NCI-H748 (cell line): ENCODE results near the gene PPP1R12B.
"Not testable (repeated sequence)": the region's sequence is repeated elsewhere in the genome, so short reads cannot be mapped to it uniquely, and the experiment has no call there.

ENCODE experiments used
- DNase-seq: peaks from one replicate; lab custom pipeline; 2025; ENCODE audit not compliant: unreplicated experiment; lab: John Stamatoyannopoulos, UW

Gene PPP1R12B

DNA sequence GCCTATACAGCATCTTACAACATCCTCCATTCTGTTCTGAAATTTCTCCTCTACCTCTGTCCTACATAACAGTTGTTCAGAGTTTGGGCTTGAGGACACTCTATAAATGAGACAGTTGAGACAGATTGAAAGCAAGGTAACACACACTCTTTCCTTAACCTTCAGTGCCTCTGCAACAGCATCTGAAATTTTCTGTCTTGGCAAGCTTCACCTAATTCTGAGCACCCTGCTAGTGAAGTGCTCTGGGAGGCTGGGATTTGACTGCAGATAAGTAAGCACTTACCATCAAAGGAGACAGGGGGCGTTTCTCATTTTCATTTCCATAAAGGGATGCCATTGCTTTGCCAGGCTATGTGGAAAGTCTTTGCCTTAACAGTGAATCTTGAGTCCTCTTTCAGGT is 53.3 kb downstream of the PPP1R12B start:
- DNase-seq: not testable (repeated sequence)

DNA sequence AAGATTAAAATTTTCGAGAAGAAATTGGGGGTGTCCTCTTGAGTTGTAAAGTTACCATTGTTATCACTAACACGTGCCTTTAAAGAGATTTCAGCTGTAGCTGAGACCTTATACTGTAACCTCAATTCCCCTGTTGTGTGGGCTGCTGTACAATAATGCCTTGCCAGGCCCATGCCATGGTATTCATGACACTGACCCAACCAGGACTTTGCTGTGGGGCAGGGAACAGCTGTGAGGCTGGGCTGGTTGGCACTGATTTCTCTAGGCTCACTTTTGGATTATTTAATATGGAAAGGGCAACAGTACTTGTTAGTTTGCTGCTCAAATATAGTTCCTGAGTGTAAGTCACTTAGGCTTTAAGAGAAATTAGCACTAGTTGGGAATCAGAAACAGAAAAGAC is 54.9 kb downstream of the PPP1R12B start:
- not testable (repeated sequence) for DNase-seq

DNA sequence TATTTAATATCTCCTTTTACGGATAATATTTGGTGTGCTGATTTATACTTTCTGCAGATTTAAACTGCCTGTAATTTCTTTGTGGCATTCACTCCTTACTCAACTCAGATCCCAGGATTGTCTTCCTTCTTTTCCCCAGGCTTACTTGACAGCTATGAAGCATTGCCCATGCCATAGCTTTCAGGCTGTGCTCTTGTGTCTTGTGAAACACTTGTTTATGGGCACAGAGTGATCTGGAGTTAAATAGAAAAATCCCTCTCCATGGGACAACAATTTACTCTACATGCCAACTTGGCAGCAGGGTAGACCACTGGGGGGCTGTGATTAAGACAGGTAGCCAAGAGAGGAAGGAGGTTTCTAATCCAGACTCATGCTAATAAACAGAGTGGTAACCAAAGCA is 57.4 kb downstream of the PPP1R12B start:
- no peak for DNase-seq

DNA sequence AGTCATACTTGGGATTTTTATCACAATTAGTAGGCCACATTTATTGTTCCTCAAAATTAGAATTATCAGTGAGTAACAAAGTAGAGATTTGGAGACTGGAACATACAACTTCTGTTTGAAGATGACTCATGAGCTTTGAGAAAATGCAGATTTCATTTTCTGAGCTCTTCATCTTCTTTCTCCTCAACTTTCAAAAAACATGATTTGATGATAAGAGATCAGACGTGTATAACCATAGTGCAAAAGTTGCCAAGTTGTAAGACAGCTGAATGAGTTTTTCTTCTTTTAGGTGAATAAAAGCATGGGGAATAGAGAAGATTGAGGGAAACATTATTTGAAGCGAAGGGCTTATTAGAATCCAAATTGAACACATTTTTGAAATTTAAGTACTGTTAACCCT is 58.4 kb downstream of the PPP1R12B start:
- not testable (repeated sequence) for DNase-seq

DNA sequence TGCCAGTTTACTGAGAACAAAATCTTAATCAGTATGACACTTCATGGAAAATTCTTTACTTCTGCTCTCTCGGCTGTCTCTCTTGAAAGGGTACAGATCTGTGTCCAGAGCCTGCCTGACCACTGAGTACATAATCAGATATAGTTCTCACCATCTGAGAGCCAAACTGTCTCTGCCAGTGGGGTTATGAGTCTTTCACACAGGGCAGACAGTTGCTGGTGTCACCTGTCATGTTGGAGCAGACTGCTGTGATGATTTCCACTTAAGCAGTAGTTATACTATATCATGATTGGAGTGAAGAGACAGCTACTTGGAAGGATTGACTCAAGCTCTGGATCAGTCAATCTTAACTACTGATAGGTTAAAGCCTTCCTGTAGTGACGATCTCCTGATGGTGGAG is 58.9 kb downstream of the PPP1R12B start:
- not testable (repeated sequence) for DNase-seq

DNA sequence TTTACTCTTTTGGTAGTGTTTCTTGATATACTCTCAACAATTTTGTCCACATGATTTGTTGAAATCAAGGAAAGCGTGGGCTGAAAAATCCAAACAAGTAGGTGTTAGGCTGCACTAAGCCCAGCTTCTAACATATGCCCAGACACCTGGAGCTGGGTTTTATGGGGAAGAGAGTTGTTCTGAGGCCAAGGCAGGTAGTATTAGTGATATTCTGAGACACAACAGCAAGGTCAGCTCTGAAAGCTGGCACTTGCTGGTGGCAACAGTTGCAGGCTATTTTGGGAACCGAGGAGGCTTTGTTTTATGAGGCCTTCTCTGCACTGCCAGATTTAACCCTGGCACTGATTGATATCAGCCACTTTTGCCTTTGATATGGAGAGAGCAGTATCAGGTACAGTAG is 61.8 kb downstream of the PPP1R12B start:
- not testable (repeated sequence) for DNase-seq

DNA sequence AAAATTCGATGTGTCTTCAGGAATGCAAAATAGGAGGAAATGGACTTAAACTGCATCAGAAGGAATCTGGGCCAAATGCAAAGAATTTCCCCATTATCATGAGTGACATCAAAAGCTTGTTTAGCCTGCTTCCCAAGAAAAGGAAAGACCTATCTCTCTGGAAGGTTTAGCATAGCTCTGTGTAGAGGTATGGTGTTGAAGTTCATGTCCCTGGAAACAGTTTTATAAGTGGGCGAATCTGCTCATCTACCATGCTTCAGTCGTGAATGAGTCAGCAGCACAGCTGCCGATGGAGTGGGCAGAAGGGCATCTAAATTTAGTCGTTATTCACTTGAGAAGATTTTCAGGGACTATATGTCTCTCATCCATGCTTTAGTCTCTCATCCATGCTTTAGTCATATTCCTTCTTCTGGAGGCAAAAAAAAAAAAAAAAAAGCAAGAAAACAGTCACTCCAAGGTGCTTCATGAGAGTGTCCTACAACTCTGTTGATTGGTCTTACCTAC is 62.4 kb downstream of the PPP1R12B start:
- DNase-seq: not testable (repeated sequence)

DNA sequence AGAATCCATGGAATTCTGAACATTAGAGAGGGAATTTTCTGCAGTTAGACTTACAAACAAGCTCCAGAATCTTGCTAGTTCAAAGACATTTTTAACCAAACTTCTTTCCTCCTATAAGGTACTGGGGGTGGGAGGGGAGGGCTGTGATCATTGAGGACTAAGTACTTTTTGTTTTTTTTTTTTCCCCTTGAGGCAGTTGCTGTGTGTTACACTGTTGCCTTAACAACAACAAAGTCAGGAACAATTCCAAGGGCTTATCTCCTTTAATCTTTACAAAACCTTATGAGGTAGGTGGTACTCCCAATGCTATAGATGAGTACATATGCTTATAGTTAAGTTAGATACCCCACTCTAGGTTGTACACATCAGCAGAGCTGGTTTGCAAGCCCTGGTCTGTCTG is 62.9 kb downstream of the PPP1R12B start:
- no peak for DNase-seq

DNA sequence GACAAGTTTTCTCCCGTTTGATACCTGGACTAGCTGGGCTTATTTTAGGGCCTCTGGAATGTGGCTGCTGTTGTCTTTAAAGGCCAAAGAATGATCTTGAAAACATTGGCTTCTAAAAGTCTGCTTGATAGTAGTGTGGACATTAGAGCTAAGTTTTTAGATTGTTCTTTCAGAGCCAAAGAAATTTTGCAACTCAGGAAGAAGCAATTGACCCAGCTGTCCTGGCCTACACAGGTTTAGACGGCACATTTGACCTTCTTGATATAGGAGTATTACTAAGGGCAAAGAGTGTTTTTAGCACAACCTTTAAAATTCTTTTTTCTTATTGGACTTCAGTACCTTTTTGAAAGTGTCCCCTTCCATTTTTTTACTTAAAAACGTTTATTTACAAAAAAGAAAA is 63.9 kb downstream of the PPP1R12B start:
- not testable (repeated sequence) for DNase-seq

DNA sequence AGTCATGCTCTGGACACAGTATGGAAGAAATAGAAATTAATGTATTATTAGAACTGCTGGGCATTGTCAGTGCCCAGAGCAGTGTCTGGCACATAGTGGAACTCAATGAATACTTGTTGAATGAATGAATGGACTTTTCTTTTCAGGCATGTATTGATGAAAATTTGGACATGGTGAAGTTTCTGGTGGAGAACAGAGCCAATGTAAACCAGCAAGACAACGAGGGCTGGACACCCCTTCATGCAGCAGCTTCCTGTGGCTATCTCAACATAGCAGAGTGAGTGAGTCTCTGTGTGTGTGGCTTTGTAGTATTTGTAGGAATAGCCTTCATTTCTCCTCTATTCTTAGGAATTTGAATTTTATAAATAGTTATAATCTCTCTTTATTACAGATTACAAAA is 68.1 kb downstream of the PPP1R12B start:
- no peak for DNase-seq

DNA sequence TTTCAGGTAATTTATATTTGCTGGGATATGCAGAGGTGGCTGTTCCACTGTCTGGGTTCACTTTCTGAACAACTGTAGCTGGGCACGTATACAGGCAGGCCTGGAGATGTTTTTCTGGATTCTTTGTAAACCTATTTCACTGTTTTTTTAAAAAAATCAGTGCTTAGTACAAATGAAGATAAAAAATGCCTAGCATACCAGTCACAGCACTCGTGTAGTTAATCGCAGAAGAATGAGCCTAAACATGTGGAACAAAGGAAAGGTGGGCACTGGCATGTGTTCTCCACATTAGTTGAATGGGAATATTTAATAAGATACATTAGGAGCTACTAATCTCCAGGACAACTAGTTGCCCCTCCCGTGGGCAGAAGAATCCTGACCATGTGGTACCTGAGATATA is 68.6 kb downstream of the PPP1R12B start:
- not testable (repeated sequence) for DNase-seq

DNA sequence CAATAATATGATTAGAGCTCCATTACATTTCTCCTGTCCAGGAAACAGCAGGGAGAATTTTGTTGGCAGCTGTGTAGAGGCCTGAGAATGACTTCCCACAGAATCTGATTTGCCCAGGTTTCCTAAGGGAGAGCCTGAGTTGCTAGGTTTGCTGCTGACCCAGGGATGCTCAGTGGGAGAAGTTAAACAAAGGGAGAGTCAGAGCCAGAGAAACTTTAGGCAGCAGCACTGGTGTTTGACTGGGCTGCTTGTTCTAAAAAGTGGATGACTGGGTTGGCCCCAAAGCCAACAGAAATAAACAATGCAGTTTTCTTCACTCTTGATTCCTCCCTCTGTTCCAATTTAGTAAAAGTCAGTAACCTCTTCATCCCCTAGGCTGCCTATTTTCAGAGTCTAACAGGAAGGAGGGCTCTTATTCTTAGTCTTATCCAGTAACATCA is 69.3 kb downstream of the PPP1R12B start:
- not testable (repeated sequence) for DNase-seq

DNA sequence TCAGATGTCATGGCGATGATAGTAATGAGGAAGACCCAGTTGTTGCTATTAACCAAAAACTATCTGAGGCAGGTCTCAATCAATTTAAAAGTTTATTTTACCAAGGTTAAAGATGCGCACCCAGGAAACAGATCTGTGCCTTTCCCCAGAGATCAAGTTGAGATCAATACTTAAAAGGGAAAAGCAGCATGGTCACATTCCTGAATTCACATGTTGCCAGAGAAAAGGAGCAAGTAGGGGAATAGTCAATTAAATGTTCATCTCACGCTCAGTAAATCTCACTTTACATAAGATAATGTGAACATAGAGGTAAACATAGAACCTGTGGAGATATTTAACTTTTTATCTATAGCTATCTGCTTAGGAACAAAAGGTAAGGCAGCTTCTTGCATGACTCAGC is 71.2 kb downstream of the PPP1R12B start:
- DNase-seq: not testable (repeated sequence)

DNA sequence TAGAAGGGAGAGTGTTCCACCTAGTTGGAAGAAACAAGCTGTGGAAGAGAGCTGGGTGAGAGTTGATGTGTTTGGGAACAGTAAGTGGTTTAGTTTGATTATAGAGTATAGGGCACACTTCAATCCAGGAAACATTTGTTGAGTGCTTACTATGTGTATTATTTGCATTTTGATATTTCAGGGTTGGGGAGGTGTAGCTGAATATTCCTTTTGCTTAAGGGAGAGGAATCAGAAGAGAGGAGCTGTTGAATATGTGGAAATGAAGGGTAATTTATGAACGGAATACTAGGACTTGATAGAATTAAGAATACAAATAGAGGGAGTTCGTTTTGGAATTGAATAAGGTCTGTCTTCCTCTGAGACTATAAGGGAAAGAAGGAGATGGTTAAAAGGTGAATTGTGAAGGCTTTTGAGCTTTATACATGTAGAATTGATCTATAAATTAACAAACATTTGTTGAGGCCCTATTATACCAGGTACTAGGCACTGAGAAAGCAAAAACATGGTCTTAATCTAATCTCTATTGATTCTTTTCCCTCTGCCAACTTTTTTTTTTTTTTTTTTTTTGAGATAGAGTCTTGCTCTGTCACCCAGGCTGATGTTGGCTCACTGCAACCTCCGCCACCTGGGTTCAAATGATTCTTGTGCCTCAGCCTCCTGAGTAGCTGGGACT is 72.1 kb downstream of the PPP1R12B start:
- DNase-seq: not testable (repeated sequence)

DNA sequence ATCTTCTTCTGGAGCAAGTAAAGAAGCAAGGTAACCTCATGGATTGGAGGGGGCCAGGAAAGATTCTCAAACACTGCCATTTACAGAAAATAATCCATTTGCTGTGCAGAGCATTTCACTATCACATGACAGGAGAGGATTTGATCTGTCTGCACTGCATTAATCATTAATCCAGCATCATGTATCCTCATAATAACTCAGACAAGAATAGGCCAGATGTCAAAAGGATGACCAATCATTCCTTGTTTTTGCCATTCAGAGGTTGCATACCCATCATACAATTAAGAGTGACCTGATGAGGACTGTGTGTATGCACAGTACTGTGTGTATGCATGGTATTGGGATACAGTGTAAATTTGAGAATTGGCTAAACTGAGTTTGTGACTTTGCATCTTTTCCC is 74.2 kb downstream of the PPP1R12B start:
- not testable (repeated sequence) for DNase-seq

DNA sequence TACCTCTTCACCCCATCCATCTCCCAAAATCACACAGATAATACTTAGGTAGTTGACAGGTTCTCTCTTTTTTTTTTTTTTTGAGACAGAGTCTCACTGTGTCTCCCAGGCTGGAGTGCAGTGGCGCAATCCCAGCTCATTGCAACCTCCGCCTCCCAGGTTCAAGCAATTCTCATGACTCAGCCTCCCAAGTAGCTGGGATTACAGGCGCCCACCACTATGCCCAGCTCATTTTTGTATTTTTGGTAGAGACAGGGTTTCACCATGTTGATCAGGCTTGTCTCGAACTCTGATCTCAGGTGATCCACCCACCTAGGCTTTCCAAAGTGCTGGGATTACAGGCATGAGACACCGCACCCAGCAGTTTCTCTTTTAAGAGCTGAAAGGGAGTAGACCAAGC is 75.8 kb downstream of the PPP1R12B start:
- DNase-seq: not testable (repeated sequence)

DNA sequence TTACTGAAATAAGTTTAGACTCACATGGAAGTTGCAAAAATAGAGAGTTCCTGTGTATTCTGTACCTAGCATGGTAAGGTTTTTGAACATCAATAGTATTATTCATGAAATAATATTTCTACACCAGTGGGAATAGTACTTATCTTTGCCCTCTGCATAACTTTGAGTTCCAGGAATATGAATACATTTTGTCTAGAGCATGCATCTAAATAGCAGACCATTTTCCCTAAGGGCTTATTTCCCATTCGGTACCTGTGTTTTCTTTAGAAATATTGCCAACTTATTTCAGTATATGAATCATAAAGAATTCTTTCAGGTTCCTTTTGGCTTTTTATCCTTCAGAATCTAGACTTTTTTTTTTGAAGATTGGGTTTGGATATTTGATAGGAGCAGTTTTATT is 81.6 kb downstream of the PPP1R12B start:
- DNase-seq: not testable (repeated sequence)

DNA sequence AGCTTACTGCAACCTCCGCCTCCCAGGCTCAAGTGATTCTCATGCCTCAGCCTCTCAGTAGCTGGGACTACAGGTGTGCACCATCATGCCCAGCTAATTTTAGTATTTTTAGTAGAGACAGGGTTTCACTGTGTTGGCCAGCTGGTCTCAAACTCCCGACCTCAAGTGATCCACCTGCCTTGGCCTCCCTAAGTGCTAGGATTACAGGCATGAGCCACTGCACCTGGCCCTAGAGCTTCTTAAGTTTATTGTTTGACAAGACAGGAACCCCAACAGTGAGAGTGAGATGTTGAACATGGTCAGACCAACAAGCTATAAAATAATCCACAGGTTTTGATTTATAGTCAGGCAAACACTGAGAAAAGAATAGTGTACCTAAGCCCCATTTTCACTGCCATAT is 83.8 kb downstream of the PPP1R12B start:
- not testable (repeated sequence) for DNase-seq

DNA sequence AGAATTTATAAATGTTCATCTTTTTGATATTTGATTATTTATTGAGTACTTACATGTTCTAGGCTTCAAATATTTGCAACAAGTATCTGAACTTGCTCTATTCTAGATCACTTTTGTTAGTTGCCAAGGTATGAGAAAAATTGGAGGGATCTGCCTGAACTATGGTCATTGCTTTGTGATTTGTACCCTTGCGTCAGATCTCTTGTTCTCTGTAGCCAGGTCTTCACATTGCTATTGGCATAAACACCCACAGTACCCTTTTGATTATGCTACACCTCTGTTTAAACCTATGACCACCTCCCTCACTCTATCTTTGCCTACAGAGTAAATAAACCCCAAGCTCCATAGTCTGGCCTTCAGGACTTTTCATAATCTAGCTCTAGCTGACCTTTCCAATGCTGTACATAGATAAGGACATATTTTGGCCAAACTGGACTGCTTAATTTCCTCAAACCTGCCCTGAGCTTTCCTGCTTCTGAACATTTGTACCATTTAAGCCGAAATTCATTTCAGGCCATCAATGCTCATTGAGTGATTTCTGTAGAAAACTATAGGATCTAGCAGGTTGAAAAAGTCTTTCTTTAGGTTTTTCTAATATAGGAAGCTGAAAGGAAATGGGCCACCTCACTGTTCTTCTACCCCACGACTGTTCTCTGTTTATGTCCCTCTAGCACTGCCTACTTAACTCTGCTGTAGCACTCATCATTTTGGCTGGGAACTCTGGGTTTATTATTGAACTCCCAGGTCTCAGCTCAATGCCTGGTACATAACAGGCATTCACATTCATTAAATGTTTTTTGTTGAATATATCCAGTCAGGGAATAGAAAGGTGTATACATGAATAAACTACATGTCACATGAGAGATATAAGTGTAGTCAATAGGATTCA is 84.9 kb downstream of the PPP1R12B start:
- DNase-seq: no peak

DNA sequence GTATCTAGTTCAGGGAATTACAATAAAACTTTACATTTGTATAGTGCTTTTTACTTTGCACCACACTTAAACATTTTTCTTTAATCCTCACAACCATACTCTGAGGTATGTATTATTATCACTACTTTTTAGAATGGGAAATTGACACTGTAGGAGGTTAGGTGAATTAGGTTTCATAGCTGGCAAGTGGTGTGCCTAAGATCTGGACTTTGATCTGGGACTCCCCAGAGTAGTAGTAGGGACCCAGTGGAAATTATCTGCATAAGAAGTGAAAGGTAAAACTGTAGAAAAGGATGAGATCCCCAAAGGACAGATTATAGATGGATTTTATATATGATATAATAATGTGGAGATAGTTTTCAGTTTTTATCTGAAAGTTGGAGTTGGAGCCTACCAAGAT is 85.6 kb downstream of the PPP1R12B start:
- DNase-seq: no peak

DNA sequence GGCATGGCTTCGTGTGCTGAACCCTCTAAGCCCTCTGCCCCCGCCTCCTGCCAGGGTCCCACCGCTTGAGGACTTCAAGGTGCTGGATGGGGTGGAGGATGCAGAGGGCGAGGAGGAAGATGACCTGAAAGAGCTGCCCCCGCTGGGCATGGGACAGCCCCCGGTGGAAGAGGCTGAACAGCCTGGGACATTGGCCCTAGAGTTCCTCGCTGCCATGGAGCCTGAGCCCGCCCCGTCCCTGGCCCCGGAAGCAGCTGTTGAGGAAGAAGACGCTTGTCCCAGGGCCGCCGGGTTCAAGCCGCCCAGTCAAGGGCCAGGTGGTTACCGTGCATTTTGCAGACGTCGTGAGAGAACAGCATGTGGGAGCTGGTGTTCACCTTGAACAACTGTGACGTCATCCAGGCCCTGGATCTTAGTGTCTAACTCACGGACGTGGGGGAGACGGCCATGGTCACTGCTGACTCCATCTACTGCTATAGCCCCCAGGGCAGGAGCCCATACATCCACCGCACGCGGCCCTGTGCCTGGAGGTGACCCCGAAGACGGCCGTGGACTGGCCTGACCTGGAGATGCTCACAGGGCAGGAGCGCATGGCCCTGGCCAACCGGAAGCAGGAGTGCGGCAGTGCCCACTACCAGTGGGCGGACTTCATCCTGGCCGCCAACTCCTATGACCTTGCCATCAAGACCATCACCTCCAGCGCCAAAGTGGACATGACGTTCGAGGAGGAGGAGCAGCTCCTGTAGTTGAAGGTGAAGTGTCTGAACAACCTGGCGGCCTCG is 90.1 kb downstream of the PPP1R12B start:
- no peak for DNase-seq
